WERI-Rb-1 (cell line): ENCODE data around the gene MAML3.

Source experiments
- DNase-seq: peaks from one replicate; pipeline ENCODE4 v3.0.0-alpha.2; 2020
- H3K27ac ChIP-seq: fragments of 250-450 bp; sonication (Bioruptor Pico); 2 replicates; pipeline ENCODE4 v1.5.1; 2020; ENCODE audit warnings: mild to moderate bottlenecking, moderate library complexity
- H3K27me3 ChIP-seq: fragments of 250-450 bp; sonication (Bioruptor Pico); 2 replicates; pipeline ENCODE4 v1.5.1; 2021; ENCODE audit warnings: mild to moderate bottlenecking, low read depth, moderate library complexity; ENCODE audit not compliant: insufficient read depth, severe bottlenecking
- H3K36me3 ChIP-seq: fragments of 250-450 bp; sonication (Bioruptor Pico); 2 replicates; pipeline ENCODE4 v1.5.1; 2020; ENCODE audit warnings: mild to moderate bottlenecking, moderate library complexity
- H3K4me3 ChIP-seq: 2 replicates; pipeline ENCODE4 v1.5.1; 2011; ENCODE audit warnings: low read depth, mild to moderate bottlenecking, control low read depth, low read length
- H3K9me3 ChIP-seq: fragments of 250-450 bp; sonication (Bioruptor Pico); 2 replicates; pipeline ENCODE4 v1.5.1; 2021; ENCODE audit warnings: mild to moderate bottlenecking, moderate library complexity; ENCODE audit not compliant: severe bottlenecking
- TF ChIP-seq, protein P1 (sequence below): IDR thresholded peaks from 2 replicates; pipeline ENCODE4 v1.5.1; 2011; ENCODE audit warnings: low read depth, mild to moderate bottlenecking, control low read depth, inconsistent platforms, low read length

The MAML3 gene

DNA sequence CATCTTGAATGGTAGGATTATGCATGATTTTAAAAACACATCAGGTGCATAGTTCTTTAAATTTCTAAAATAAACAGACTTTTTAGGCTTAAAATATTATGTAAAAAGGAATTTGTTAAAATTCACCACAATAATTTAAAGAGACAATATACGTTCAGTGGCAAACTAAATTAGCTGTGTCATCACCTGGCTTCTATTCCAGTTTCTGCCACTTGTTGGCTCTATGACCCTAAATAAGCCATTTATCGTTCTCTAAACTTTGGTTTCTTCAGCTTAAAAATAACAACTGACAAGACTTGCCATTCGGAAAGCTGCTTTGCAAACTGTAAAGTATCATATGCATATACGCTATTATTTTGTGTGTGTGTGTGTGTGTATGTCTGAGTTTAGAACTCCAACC is 347.1 kb downstream of the MAML3 start:
- no peak for DNase-seq
- no peaks in the 10 kb centered on the region for H3K27me3 ChIP-seq
- H3K36me3 ChIP-seq: no peaks in the 10 kb centered on the region
- no peak overlapping the region for H3K4me3 ChIP-seq
- peaks cover 7% of the 10 kb centered on the region for H3K9me3 ChIP-seq
- no peak overlapping the region for H3K27ac ChIP-seq
- TF ChIP-seq, protein P1, sequence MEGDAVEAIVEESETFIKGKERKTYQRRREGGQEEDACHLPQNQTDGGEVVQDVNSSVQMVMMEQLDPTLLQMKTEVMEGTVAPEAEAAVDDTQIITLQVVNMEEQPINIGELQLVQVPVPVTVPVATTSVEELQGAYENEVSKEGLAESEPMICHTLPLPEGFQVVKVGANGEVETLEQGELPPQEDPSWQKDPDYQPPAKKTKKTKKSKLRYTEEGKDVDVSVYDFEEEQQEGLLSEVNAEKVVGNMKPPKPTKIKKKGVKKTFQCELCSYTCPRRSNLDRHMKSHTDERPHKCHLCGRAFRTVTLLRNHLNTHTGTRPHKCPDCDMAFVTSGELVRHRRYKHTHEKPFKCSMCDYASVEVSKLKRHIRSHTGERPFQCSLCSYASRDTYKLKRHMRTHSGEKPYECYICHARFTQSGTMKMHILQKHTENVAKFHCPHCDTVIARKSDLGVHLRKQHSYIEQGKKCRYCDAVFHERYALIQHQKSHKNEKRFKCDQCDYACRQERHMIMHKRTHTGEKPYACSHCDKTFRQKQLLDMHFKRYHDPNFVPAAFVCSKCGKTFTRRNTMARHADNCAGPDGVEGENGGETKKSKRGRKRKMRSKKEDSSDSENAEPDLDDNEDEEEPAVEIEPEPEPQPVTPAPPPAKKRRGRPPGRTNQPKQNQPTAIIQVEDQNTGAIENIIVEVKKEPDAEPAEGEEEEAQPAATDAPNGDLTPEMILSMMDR: no peak

DNA sequence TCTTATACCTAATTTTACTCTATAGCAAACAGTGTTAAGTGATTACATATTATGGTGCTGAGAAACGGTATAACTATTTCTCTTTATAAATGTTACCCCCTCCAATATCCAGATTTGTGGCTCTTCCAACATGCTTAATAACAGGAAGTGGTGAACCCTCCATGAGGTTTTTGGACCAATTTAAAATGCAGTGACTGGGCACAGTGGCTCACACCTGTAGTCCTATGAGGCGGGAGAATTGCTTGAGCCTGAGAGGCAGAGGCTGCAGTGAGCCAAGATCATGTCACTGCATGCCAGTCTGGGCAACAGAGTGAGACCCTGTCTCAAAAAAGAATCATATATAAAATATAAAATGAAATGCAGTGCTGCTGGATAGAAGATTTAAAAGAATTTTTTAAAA is 351.1 kb downstream of the MAML3 start:
- Histone ChIP-seq H3K36me3 (no peaks in the 10 kb centered on the region), H3K27ac (no peak overlapping the region), H3K27me3 (no peaks in the 10 kb centered on the region), H3K9me3 (no peaks in the 10 kb centered on the region), H3K4me3 (no peak overlapping the region)
- no peak for DNase-seq
- TF ChIP-seq, protein P1: no peak

DNA sequence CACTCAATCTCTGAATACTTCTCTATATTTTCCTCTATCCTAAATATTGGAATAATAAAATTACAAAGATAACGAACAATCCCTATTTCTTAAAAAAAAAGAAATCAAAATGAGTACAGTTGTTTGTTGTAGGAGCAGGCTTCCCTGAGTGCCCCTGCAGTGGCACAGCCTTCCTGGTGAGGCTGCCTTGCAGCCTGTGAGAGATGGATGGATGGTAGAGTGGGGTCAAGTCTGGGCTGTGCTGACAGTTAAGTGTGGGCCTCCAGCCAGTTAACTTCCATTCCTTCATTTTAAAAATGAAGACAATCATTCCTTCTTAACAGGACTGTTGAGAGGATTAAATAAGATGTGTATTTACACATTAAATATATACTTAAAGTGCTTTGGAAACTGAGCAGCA is 351.5 kb downstream of the MAML3 start:
- H3K36me3 ChIP-seq: no peaks in the 10 kb centered on the region
- H3K4me3 ChIP-seq: no peak overlapping the region
- DNase-seq: no peak
- TF ChIP-seq, protein P1: no peak
- H3K27ac ChIP-seq: no peak overlapping the region
- H3K9me3 ChIP-seq: no peaks in the 10 kb centered on the region
- H3K27me3 ChIP-seq: no peaks in the 10 kb centered on the region

DNA sequence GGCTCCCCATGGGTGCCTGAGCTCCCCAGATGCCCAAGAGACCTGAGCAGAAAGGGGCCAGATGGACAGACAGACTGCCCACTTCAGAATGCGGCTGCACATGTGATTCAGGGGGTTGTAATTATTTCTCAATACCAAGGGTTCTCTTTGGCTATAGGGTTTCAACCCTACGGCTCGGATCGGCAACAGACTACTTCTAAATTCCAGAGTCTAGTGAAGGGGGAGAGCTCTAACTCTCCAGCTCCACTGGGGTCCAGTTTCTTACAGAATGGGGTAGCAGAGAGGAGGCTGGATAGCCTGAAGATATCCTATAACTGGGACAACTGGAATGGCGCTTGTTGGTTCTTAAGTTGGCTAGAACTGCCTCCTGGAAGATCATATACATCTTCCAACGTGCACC is 352.1 kb downstream of the MAML3 start:
- Histone ChIP-seq H3K36me3 (no peaks in the 10 kb centered on the region), H3K27me3 (no peaks in the 10 kb centered on the region), H3K4me3 (no peak overlapping the region), H3K9me3 (no peaks in the 10 kb centered on the region), H3K27ac (no peak overlapping the region)
- peak; percentile 44 for DNase-seq
- TF ChIP-seq, protein P1: no peak

DNA sequence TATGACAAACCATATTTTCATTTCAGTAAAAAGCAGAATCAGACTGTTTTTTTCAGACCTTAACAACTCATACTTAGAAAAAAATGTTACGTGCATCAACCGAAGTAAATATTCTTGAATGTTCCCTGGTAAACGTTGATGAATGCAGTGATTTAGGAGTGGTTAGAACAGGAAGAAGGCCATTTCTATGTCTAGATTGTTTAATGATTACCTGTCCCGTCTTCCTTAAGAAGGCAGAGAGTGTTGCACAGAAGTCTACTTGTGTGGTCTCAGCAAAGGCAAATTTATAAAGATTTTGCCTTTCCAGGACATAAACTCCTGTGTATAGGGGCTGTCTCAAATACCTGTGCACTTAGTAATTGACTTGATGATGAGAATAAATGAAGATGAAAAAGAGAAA is 353.9 kb downstream of the MAML3 start:
- no peaks in the 10 kb centered on the region for H3K9me3 ChIP-seq
- no peak for DNase-seq
- H3K36me3 ChIP-seq: no peaks in the 10 kb centered on the region
- no peak overlapping the region for H3K4me3 ChIP-seq
- TF ChIP-seq, protein P1: no peak
- H3K27me3 ChIP-seq: no peaks in the 10 kb centered on the region
- no peak overlapping the region for H3K27ac ChIP-seq

DNA sequence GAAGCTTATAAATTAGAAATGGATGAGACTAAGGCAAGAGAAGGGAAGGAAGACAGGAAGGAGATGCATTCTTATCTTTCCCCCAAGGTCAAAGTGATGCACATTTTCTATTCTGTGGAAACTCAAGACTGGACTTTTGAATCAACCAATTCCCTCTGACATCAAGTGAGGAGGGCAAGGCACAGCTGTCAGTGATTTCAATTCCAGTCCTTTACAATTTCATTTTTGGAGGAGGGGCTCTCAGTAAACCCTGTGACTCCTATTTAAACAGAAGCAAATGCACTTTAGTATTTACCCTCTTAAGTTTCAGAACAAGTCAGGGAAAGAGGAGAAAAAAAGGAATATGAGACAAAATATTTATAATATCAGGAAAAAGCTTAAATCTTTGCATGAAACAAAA is 354.4 kb downstream of the MAML3 start:
- Histone ChIP-seq H3K4me3 (no peak overlapping the region), H3K27me3 (no peaks in the 10 kb centered on the region), H3K27ac (no peak overlapping the region), H3K36me3 (no peaks in the 10 kb centered on the region), H3K9me3 (no peaks in the 10 kb centered on the region)
- DNase-seq: no peak
- TF ChIP-seq, protein P1: no peak
